PC-3 (cell line): Measurements from ENCODE around the gene GPC2. TPM values are rescaled to one million over a fixed set of nuclear protein-coding genes. Genes with fewer than 3 reads are reported as not detected.

ENCODE experiments used
- ATAC-seq: fragments of 200-7000 bp; cut with Tn5 transposase; 2 replicates; pipeline ENCODE4 v1.9.1; 2020; ENCODE audit warnings: mild to moderate bottlenecking, moderate library complexity
- BruUV-seq: library from RNA; stranded (reverse); fragments of 400-500 nt; replicated peaks from 2 replicates; lab custom pipeline; 2021; lab: Mats Ljungman, UMichigan
- CTCF ChIA-PET: fragments of 300-600 bp; sonication (Branson Sonifier 250); formaldehyde crosslinking; loops from one replicate; lab custom pipeline; 2022; ENCODE audit warnings: antibody characterized with exemption; lab: Charles Lee
- POLR2A ChIA-PET: fragments of 300-600 bp; sonication (Branson Sonifier 250); formaldehyde crosslinking; loops from one replicate; lab custom pipeline; 2022; ENCODE audit warnings: antibody characterized with exemption; ENCODE audit not compliant: unreplicated experiment; lab: Charles Lee
- DNase-seq: peaks from one replicate; pipeline ENCODE4 v3.0.0-alpha.2; 2015
- H2AFZ ChIP-seq: fragments of 300-600 bp; sonication (generic); 2 replicates; pipeline ENCODE4 v1.6.0; 2016; ENCODE audit warnings: antibody characterized with exemption, low read length
- H3F3A ChIP-seq: fragments of 300-600 bp; sonication (generic); one replicate; pipeline ENCODE4 v1.6.0; 2017; ENCODE audit warnings: antibody characterized with exemption, low read length, control low read depth, mild to moderate bottlenecking; ENCODE audit not compliant: unreplicated experiment
- H3K27ac ChIP-seq: fragments of 300-600 bp; sonication (generic); 2 replicates; pipeline ENCODE4 v1.5.1; 2016; ENCODE audit warnings: mild to moderate bottlenecking, low read length
- H3K27me3 ChIP-seq: fragments of 300-600 bp; sonication (generic); 2 replicates; pipeline ENCODE4 v1.6.1; 2016; ENCODE audit warnings: low read length, mixed read lengths
- H3K36me3 ChIP-seq: fragments of 300-600 bp; sonication (generic); 2 replicates; pipeline ENCODE4 v1.6.1; 2016; ENCODE audit warnings: low read depth, mixed run types, low read length, mixed read lengths
- H3K4me1 ChIP-seq: fragments of 300-600 bp; sonication (generic); 2 replicates; pipeline ENCODE4 v1.5.1; 2016; ENCODE audit warnings: low read length; ENCODE audit not compliant: insufficient read depth
- H3K4me2 ChIP-seq: fragments of 300-600 bp; sonication (generic); 2 replicates; pipeline ENCODE4 v1.6.0; 2016; ENCODE audit warnings: low read length
- H3K4me3 ChIP-seq: fragments of 300-600 bp; sonication (generic); 2 replicates; pipeline ENCODE4 v1.5.1; 2016; ENCODE audit warnings: mild to moderate bottlenecking, low read length, mixed read lengths
- H3K79me2 ChIP-seq: fragments of 300-600 bp; sonication (generic); 2 replicates; pipeline ENCODE4 v1.6.1; 2017; ENCODE audit warnings: low read length, mixed read lengths
- H3K9ac ChIP-seq: fragments of 300-600 bp; sonication (generic); 2 replicates; pipeline ENCODE4 v1.6.0; 2016; ENCODE audit warnings: mild to moderate bottlenecking, low read length
- H3K9me2 ChIP-seq: fragments of 300-600 bp; sonication (generic); replicated peaks from 2 replicates; pipeline ENCODE4 v1.6.1; 2016; ENCODE audit warnings: mixed run types, low read length, mixed read lengths
- H3K9me3 ChIP-seq: fragments of 300-600 bp; sonication (generic); 2 replicates; pipeline ENCODE4 v1.6.1; 2016; ENCODE audit warnings: low read length, mixed read lengths
- H4K20me1 ChIP-seq: fragments of 300-600 bp; sonication (generic); 2 replicates; pipeline ENCODE4 v1.6.1; 2016; ENCODE audit warnings: low read length, mixed read lengths
- CTCF ChIP-seq: fragments of 300-600 bp; sonication (generic); conservative IDR thresholded peaks from 2 replicates; pipeline ENCODE4 v1.5.1; 2017; ENCODE audit warnings: antibody characterized with exemption, low read depth, mild to moderate bottlenecking, low read length
- EZH2 ChIP-seq: fragments of 300-600 bp; sonication (generic); IDR thresholded peaks from one replicate; pipeline ENCODE4 v1.6.1; 2017; ENCODE audit warnings: antibody characterized with exemption, mild to moderate bottlenecking, low read length; ENCODE audit not compliant: unreplicated experiment
- EZH2phosphoT487 ChIP-seq: fragments of 300-600 bp; sonication (generic); IDR thresholded peaks from 2 replicates; pipeline ENCODE4 v1.6.1; 2018; ENCODE audit warnings: mild to moderate bottlenecking, antibody characterized with exemption, low read length, borderline replicate concordance
- intact Hi-C: fragments of 100-400 bp; cut with micrococcal nuclease; formaldehyde crosslinking; loops from 2 replicates; pipeline ENCODE4 v1.9.0; 2023
- total RNA-seq: library from RNA; depleted of rRNA; stranded (reverse); fragments of >200 nt; gene quantifications from 2 replicates; pipeline ENCODE4 v1.2.3, GENCODE V29; 2014

The GPC2 gene
- total RNA-seq, 1 experiment from 2014 or later: 1.6 TPM

- intact Hi-C loops: no loop called here
- Histone ChIP-seq H3K79me2 (peaks cover 35% of the 10 kb centered on the region), H3K9ac (no peak overlapping the region), H3K9me3 (no peaks in the 10 kb centered on the region), H4K20me1 (peaks cover 3% of the 10 kb centered on the region; the same call in 1 of the 2 replicates), H3K27ac (no peak overlapping the region), H2AFZ (no peak overlapping the region), H3K4me3 (no peak overlapping the region), H3F3A (no peaks in the 10 kb centered on the region), H3K4me1 (peaks cover 21% of the 10 kb centered on the region), H3K36me3 (peaks cover 10% of the 10 kb centered on the region; the same call in 1 of the 2 replicates), H3K4me2 (no peak overlapping the region), H3K9me2 (no peaks in the 10 kb centered on the region), H3K27me3 (no peaks in the 10 kb centered on the region)
- ATAC-seq: no peak
- POLR2A ChIA-PET: no interaction called here
- no peak for DNase-seq
- no TSS peak for BruUV-seq
- TF ChIP-seq EZH2phosphoT487 (no peak), EZH2 (no peak), CTCF (no peak)
- CTCF ChIA-PET: no interaction called here
Observed at GRCh38 chr7:100152404-100152803, 24.8 kb downstream of the GPC2 start.

- no peaks in the 10 kb centered on the region for H3K9me3 ChIP-seq
- peak; percentile 98 for DNase-seq
- H3K79me2 ChIP-seq: peaks cover 20% of the 10 kb centered on the region
- no peaks in the 10 kb centered on the region for H3F3A ChIP-seq
- H3K27me3 ChIP-seq: no peaks in the 10 kb centered on the region
- no peaks in the 10 kb centered on the region for H3K9me2 ChIP-seq
- H3K4me2 ChIP-seq: peak within 1 kb of the TSS; percentile 90
- intact Hi-C loops: no loop called here
- 0 out of 2 replicates have a peak within 1 kb of the TSS, but pooled peaks have one; percentile 3 for H3K27ac ChIP-seq
- TF ChIP-seq EZH2 (no peak), EZH2phosphoT487 (no peak), CTCF (no peak)
- H3K4me1 ChIP-seq: peaks cover 14% of the 10 kb centered on the region; the same call in 1 of the 2 replicates
- BruUV-seq: no TSS peak
- H3K4me3 ChIP-seq: peak within 1 kb of the TSS; percentile 88
- POLR2A ChIA-PET: interaction anchor here (0.6 to 0.7 kb wide), 2 partner anchors 22 to 726 kb away, joined by 3 to 6 read pairs; partner anchors contain the start of gene SRRT
- no peaks in the 10 kb centered on the region for H3K36me3 ChIP-seq
- H2AFZ ChIP-seq: peak within 1 kb of the TSS; percentile 94
- no peaks in the 10 kb centered on the region for H4K20me1 ChIP-seq
- peak within 1 kb of the TSS; percentile 88 for H3K9ac ChIP-seq
- CTCF ChIA-PET: no interaction called here
- ATAC-seq: peak; percentile 97
Observed at GRCh38 chr7:100148559-100149328, 28.4 kb downstream of the GPC2 start, which contains the start of gene LAMTOR4. TSS of gene LAMTOR4 (plus strand) at chr7:100148918. CDS start at chr7:100148973, 55 bp downstream.

GRCh38 chr7:100148225-100148558 is 29.0 kb downstream of the GPC2 start:
- ChIA-PET POLR2A (interaction anchor here (0.6 to 0.7 kb wide), 2 partner anchors 22 to 727 kb away, joined by 3 to 6 read pairs; partner anchors contain the start of gene SRRT), CTCF (no interaction called here)
- DNase-seq (no peak), ATAC-seq (no peak)
- Histone ChIP-seq H2AFZ (peak overlapping the region; percentile 94), H3F3A (no peaks in the 10 kb centered on the region), H4K20me1 (no peaks in the 10 kb centered on the region), H3K9me2 (no peaks in the 10 kb centered on the region), H3K4me3 (peak overlapping the region; percentile 88), H3K27me3 (no peaks in the 10 kb centered on the region), H3K79me2 (peaks cover 20% of the 10 kb centered on the region), H3K4me1 (peaks cover 14% of the 10 kb centered on the region; the same call in 1 of the 2 replicates), H3K27ac (0 out of 2 replicates have a peak overlapping the region, but pooled peaks have one; percentile 3), H3K9ac (peak overlapping the region; percentile 52), H3K36me3 (no peaks in the 10 kb centered on the region), H3K4me2 (peak overlapping the region; percentile 88), H3K9me3 (no peaks in the 10 kb centered on the region)
- TSS peak; percentile 77 for BruUV-seq
- intact Hi-C loops: no loop called here
- TF ChIP-seq EZH2 (no peak), CTCF (no peak), EZH2phosphoT487 (no peak)
